OCI-LY1 (cell line): ENCODE data around the gene MAST4.
"Not testable (repeated sequence)": the region's sequence is repeated elsewhere in the genome, so short reads cannot be mapped to it uniquely, and the experiment has no call there.

Source experiments
- H2AFZ ChIP-seq: fragments of 200-600 bp; sonication (generic), shearing (Covaris generic); 2 replicates; pipeline ENCODE4 v1.6.0; 2014; ENCODE audit warnings: antibody characterized with exemption, mild to moderate bottlenecking, low read length
- H3F3A ChIP-seq: fragments of 200-600 bp; sonication (generic), shearing (Covaris generic); 2 replicates; pipeline ENCODE4 v1.6.0; 2014; ENCODE audit warnings: mild to moderate bottlenecking, antibody characterized with exemption, low read length, moderate library complexity; ENCODE audit not compliant: insufficient read depth
- H3K27ac ChIP-seq: fragments of 200-600 bp; sonication (generic); 2 replicates; pipeline ENCODE4 v1.5.1; 2014; ENCODE audit warnings: low read length, mixed run types, mild to moderate bottlenecking, low read depth; ENCODE audit not compliant: poor library complexity, severe bottlenecking
- H3K27me3 ChIP-seq: fragments of 200-600 bp; sonication (generic); 2 replicates; pipeline ENCODE4 v1.6.0; 2014; ENCODE audit warnings: antibody characterized with exemption, mild to moderate bottlenecking, low read length, moderate library complexity; ENCODE audit not compliant: insufficient read depth
- H3K36me3 ChIP-seq: fragments of 200-600 bp; sonication (generic); 2 replicates; pipeline ENCODE4 v1.6.1; 2014; ENCODE audit warnings: mild to moderate bottlenecking, antibody characterized with exemption, low read length, moderate library complexity, mixed read lengths; ENCODE audit not compliant: insufficient read depth
- H3K4me1 ChIP-seq: fragments of 200-600 bp; sonication (generic); 2 replicates; pipeline ENCODE4 v1.5.1; 2014; ENCODE audit warnings: mild to moderate bottlenecking, low read length, moderate library complexity; ENCODE audit not compliant: insufficient read depth, severe bottlenecking
- H3K4me2 ChIP-seq: fragments of 200-600 bp; sonication (generic), shearing (Covaris generic); 2 replicates; pipeline ENCODE4 v1.6.1; 2014; ENCODE audit warnings: low read length
- H3K4me3 ChIP-seq: fragments of 200-600 bp; sonication (generic); 2 replicates; pipeline ENCODE4 v1.5.1; 2014; ENCODE audit warnings: low read length, low read depth, mild to moderate bottlenecking, mixed read lengths; ENCODE audit not compliant: poor library complexity, severe bottlenecking
- H3K79me2 ChIP-seq: fragments of 200-600 bp; shearing (Covaris generic); 2 replicates; pipeline ENCODE4 v1.6.1; 2016; ENCODE audit warnings: mixed run types, low read length, mixed read lengths; ENCODE audit not compliant: insufficient read depth
- H3K9ac ChIP-seq: fragments of 200-600 bp; sonication (generic), shearing (Covaris generic); 2 replicates; pipeline ENCODE4 v1.6.1; 2014; ENCODE audit warnings: mild to moderate bottlenecking, low read length, mixed read lengths
- H3K9me2 ChIP-seq: fragments of 200-600 bp; sonication (generic), shearing (Covaris generic); 2 replicates; pipeline ENCODE4 v1.6.1; 2014; ENCODE audit warnings: low read depth, mild to moderate bottlenecking, low read length, mixed read lengths
- H3K9me3 ChIP-seq: fragments of 200-600 bp; shearing (Covaris generic); 2 replicates; pipeline ENCODE4 v1.6.1; 2014; ENCODE audit warnings: low read length, mixed read lengths
- H4K20me1 ChIP-seq: fragments of 200-600 bp; sonication (generic), shearing (Covaris generic); 2 replicates; pipeline ENCODE4 v1.6.0; 2016; ENCODE audit warnings: mild to moderate bottlenecking, low read length; ENCODE audit not compliant: insufficient read depth
- EZH2 ChIP-seq: fragments of 200-600 bp; sonication (generic), shearing (Covaris generic); IDR thresholded peaks from 2 replicates; pipeline ENCODE4 v1.8.0; 2017; ENCODE audit warnings: borderline replicate concordance, mixed run types, mild to moderate bottlenecking, antibody characterized with exemption, low read length, moderate library complexity, mixed read lengths
- TF ChIP-seq, protein P1 (sequence below): fragments of 200-600 bp; sonication (generic), shearing (Covaris generic); IDR thresholded peaks from 2 replicates; pipeline ENCODE4 v1.5.1; 2017; ENCODE audit warnings: mild to moderate bottlenecking, antibody characterized with exemption, low read length, moderate library complexity, mixed read lengths

MAST4 gene

DNA sequence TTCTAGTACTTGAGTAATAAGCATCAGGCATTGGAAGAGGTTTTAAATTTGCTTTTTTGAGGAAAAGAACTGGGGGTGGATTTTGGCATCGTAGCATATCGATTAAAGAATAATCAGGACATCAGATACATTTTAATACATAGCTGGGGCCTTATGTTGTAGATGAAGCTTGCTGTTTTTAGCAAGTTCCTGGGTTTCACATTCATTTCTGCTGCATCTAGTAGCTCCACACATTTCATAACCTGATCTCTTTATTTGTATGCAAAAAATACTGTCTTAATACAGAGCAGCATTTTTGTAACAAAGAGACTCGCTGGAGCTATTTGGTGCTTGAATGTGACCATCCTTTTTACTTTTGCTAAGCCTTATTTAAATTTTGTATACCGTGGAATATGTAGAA, 571.9 kb downstream of the MAST4 start:
- Histone ChIP-seq H3F3A (no peaks in the 10 kb centered on the region), H3K9ac (peak overlapping the region; percentile 83; the same call in 1 of the 2 replicates)

DNA sequence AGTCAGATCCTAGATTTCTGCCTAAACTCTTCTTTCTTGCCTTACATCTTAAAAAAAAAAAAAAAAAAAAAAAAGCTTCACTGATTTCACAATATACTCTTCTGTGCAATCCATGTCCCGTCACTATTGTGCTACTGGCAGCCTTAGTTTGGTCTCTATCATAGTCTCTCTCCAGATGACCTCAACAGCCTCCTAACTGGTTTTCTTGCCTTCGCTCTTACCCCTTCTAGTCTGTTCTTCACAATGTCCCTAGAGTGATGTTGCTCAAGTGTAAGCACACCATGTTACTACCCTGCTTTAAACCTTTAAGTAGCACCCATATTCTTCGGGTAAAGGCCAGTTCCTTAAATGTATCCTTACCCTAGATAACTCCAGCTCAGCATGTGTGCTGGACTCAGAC, 574.6 kb downstream of the MAST4 start:
- H3F3A ChIP-seq: no peaks in the 10 kb centered on the region
- no peaks in the 10 kb centered on the region for H3K9me3 ChIP-seq
- H3K4me3 ChIP-seq: no peak overlapping the region
- no peak overlapping the region for H2AFZ ChIP-seq
- H3K9me2 ChIP-seq: no peaks in the 10 kb centered on the region
- no peak overlapping the region for H3K4me2 ChIP-seq
- no peaks in the 10 kb centered on the region for H3K79me2 ChIP-seq
- no peak overlapping the region for H3K27ac ChIP-seq
- H3K4me1 ChIP-seq: peaks cover 27% of the 10 kb centered on the region
- H4K20me1 ChIP-seq: no peaks in the 10 kb centered on the region
- H3K36me3 ChIP-seq: no peaks in the 10 kb centered on the region
- TF ChIP-seq, protein P1, sequence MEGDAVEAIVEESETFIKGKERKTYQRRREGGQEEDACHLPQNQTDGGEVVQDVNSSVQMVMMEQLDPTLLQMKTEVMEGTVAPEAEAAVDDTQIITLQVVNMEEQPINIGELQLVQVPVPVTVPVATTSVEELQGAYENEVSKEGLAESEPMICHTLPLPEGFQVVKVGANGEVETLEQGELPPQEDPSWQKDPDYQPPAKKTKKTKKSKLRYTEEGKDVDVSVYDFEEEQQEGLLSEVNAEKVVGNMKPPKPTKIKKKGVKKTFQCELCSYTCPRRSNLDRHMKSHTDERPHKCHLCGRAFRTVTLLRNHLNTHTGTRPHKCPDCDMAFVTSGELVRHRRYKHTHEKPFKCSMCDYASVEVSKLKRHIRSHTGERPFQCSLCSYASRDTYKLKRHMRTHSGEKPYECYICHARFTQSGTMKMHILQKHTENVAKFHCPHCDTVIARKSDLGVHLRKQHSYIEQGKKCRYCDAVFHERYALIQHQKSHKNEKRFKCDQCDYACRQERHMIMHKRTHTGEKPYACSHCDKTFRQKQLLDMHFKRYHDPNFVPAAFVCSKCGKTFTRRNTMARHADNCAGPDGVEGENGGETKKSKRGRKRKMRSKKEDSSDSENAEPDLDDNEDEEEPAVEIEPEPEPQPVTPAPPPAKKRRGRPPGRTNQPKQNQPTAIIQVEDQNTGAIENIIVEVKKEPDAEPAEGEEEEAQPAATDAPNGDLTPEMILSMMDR: no peak
- no peak for TF ChIP-seq EZH2
- no peaks in the 10 kb centered on the region for H3K27me3 ChIP-seq
- no peak overlapping the region for H3K9ac ChIP-seq

More for the DNA sequence above, 571.9 kb downstream of the MAST4 start:
- no peak for TF ChIP-seq EZH2
- TF ChIP-seq, protein P1: no peak
- H2AFZ ChIP-seq: no peak overlapping the region
- H4K20me1 ChIP-seq: no peaks in the 10 kb centered on the region
- no peaks in the 10 kb centered on the region for H3K36me3 ChIP-seq
- peak overlapping the region; percentile 82 for H3K4me2 ChIP-seq
- H3K4me1 ChIP-seq: peaks cover 35% of the 10 kb centered on the region
- peak overlapping the region; percentile 83 for H3K27ac ChIP-seq
- H3K79me2 ChIP-seq: no peaks in the 10 kb centered on the region
- H3K4me3 ChIP-seq: peak overlapping the region; percentile 59
- H3K27me3 ChIP-seq: no peaks in the 10 kb centered on the region
- H3K9me3 ChIP-seq: no peaks in the 10 kb centered on the region
- H3K9me2 ChIP-seq: no peaks in the 10 kb centered on the region

DNA sequence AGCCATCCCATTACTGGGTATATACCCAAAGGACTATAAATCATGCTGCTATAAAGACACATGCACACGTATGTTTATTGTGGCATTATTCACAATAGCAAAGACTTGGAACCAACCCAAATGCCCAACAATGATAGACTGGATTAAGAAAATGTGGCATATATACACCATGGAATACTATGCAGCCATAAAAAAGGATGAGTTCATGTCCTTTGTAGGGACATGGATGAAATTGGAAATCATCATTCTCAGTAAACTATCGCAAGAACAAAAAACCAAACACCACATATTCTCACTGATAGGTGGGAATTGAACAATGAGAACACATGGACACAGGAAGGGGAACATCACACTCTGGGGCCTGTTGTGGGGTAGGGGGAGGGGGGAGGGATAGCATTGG, 577.2 kb downstream of the MAST4 start:
- not testable (repeated sequence) for H3K4me1 ChIP-seq, H3K27ac ChIP-seq, H3K9me3 ChIP-seq, H4K20me1 ChIP-seq, H3F3A ChIP-seq, H3K4me3 ChIP-seq, H2AFZ ChIP-seq, H3K9ac ChIP-seq, H3K4me2 ChIP-seq, H3K79me2 ChIP-seq, H3K9me2 ChIP-seq, H3K27me3 ChIP-seq
- peaks cover 14% of the 10 kb centered on the region for H3K36me3 ChIP-seq

DNA sequence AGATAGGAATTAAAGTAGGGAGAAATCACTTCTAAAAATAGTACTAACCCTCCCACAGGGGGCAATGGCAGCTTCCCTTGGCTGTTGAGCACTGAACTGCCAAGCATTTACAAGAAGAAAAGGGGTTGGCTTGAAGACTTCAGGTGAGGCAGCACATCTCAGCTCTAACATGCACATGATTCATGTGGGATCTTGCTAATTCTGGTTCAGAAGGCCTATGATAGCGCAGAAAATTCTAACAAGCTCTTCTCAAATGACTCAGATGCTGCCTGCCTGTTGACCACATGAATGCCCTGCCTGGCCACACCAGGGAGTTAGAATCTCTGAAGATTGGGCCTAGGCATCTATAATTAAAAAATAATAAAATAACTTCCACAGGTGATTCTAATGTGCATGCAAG, 577.8 kb downstream of the MAST4 start:
- Histone ChIP-seq H3K27me3 (no peaks in the 10 kb centered on the region), H3K9ac (no peak overlapping the region), H3K79me2 (no peaks in the 10 kb centered on the region), H3K36me3 (peaks cover 20% of the 10 kb centered on the region), H3K4me3 (no peak overlapping the region), H4K20me1 (no peaks in the 10 kb centered on the region), H3K4me1 (no peaks in the 10 kb centered on the region), H2AFZ (no peak overlapping the region), H3K27ac (no peak overlapping the region), H3K9me2 (no peaks in the 10 kb centered on the region), H3K4me2 (no peak overlapping the region), H3F3A (no peaks in the 10 kb centered on the region), H3K9me3 (peaks cover 13% of the 10 kb centered on the region)
- no peak for TF ChIP-seq EZH2
